H1 (cell line): ENCODE measurements around the gene ZFAND3. TPM values are rescaled to one million over a fixed set of nuclear protein-coding genes. Genes with fewer than 3 reads are reported as not detected.

Experiments
- CTCF ChIA-PET: fragments of 300-600 bp; sonication (Branson Sonifier 250); formaldehyde crosslinking; loops from one replicate; lab custom pipeline; 2021; ENCODE audit not compliant: partially characterized antibody; lab: Charles Lee
- POLR2A ChIA-PET: fragments of 300-600 bp; sonication (Branson Sonifier 250); formaldehyde crosslinking; loops from one replicate; lab custom pipeline; 2021; ENCODE audit warnings: inconsistent platforms; ENCODE audit not compliant: partially characterized antibody; lab: Charles Lee
- DNase-seq, 2 experiments: peaks; one replicate each; pipeline versions ENCODE4 v3.0.0 to v3.0.0-alpha.2; 2010 to 2022; ENCODE audit warnings: low spot score in 2 of 2, low read depth in 1 of 2, mixed read lengths in 1 of 2
- FAIRE-seq: peaks from 2 replicates; lab custom pipeline; 2011; peaks lifted over from hg19 to GRCh38; lab: Jason Lieb, UNC
- H2AFZ ChIP-seq: 2 replicates; pipeline ENCODE4 v1.8.1; 2012; ENCODE audit warnings: low read length, inconsistent platforms
- H2AK5ac ChIP-seq: 2 replicates; pipeline ENCODE4 v1.6.1; 2013; ENCODE audit warnings: low read depth, low read length
- H2BK120ac ChIP-seq: replicated peaks from 2 replicates; pipeline ENCODE3; 2013; ENCODE audit warnings: low read depth, low read length, inconsistent platforms
- H2BK12ac ChIP-seq: 2 replicates; pipeline ENCODE4 v1.6.1; 2013; ENCODE audit warnings: low read depth, low read length
- H2BK15ac ChIP-seq: 2 replicates; pipeline ENCODE4 v1.6.1; 2013; ENCODE audit warnings: low read length
- H2BK20ac ChIP-seq: 2 replicates; pipeline ENCODE4 v1.6.1; 2013; ENCODE audit warnings: low read length
- H2BK5ac ChIP-seq: 2 replicates; pipeline ENCODE4 v1.6.1; 2013; ENCODE audit warnings: low read depth, low read length
- H3K14ac ChIP-seq: 2 replicates; pipeline ENCODE4 v1.6.1; 2013; ENCODE audit warnings: inconsistent platforms; ENCODE audit not compliant: insufficient read length
- H3K18ac ChIP-seq: 2 replicates; pipeline ENCODE4 v1.6.1; 2013; ENCODE audit warnings: low read length; ENCODE audit errors: extremely low read depth
- H3K23ac ChIP-seq: 2 replicates; pipeline ENCODE4 v1.6.1; 2013; ENCODE audit warnings: inconsistent platforms; ENCODE audit not compliant: insufficient read length
- H3K23me2 ChIP-seq: 2 replicates; pipeline ENCODE4 v1.6.1; 2013; ENCODE audit warnings: low read depth, low read length
- H3K27ac ChIP-seq: 2 replicates; pipeline ENCODE4 v1.6.1; 2011; ENCODE audit warnings: low read depth, low read length, inconsistent platforms
- H3K27me3 ChIP-seq, 4 experiments: replicated peaks in 1 of 4; 1 replicate in 1 of 4; 2 replicates in 3 of 4; pipeline versions ENCODE4 v1.6.1 to v1.8.1; 2011 to 2013; ENCODE audit warnings: low read length in 3 of 4, mild to moderate bottlenecking in 3 of 4, inconsistent platforms in 2 of 4, mixed read lengths in 2 of 4, moderate library complexity in 1 of 4; ENCODE audit not compliant: control insufficient read depth in 3 of 4, insufficient read depth in 3 of 4; ENCODE audit errors: extremely low read depth in 1 of 4
- H3K36me3 ChIP-seq, 4 experiments: 2 replicates each; pipeline versions ENCODE4 v1.6.1 to v1.8.1; 2011 to 2013; ENCODE audit warnings: mild to moderate bottlenecking in 4 of 4, low read length in 3 of 4, moderate library complexity in 2 of 4, control low read depth in 1 of 4, inconsistent platforms in 1 of 4; ENCODE audit not compliant: insufficient read depth in 4 of 4, control insufficient read depth in 2 of 4
- H3K4ac ChIP-seq: replicated peaks from 2 replicates; pipeline ENCODE3; 2013; ENCODE audit warnings: low read length, low read depth, mixed read lengths, inconsistent platforms; ENCODE audit not compliant: insufficient read length
- H3K4me1 ChIP-seq, 4 experiments: replicated peaks in 1 of 4; 1 replicate in 1 of 4; 2 replicates in 3 of 4; pipeline versions ENCODE4 v1.6.1 to v1.8.1; 2011 to 2013; ENCODE audit warnings: low read length in 3 of 4, inconsistent platforms in 2 of 4, mixed read lengths in 1 of 4; ENCODE audit not compliant: insufficient read depth in 4 of 4, control insufficient read depth in 3 of 4
- H3K4me2 ChIP-seq, 2 experiments: 2 replicates each; pipeline versions ENCODE4 v1.6.1 to v1.8.1; 2011 to 2013; ENCODE audit warnings: low read depth in 2 of 2, low read length in 2 of 2, control low read depth in 1 of 2, inconsistent platforms in 1 of 2, mild to moderate bottlenecking in 1 of 2; ENCODE audit not compliant: insufficient read depth in 1 of 2
- H3K4me3 ChIP-seq, 4 experiments: fragments of 200-600, 300-600 bp in 1 of 4; sonication (generic), shearing (Covaris generic), sonication (Bioruptor Twin) in 1 of 4; 2 replicates each; pipeline versions ENCODE4 v1.5.1 to v1.8.1; 2011 to 2016; ENCODE audit warnings: low read length in 4 of 4, low read depth in 3 of 4, control low read depth in 2 of 4, inconsistent platforms in 2 of 4, mild to moderate bottlenecking in 2 of 4, mixed read lengths in 1 of 4, moderate library complexity in 1 of 4; ENCODE audit not compliant: insufficient read depth in 2 of 4; ENCODE audit errors: extremely low read depth in 1 of 4
- H3K56ac ChIP-seq: replicated peaks from 2 replicates; pipeline ENCODE3; 2013; ENCODE audit warnings: low read depth, mild to moderate bottlenecking, mixed read lengths, low read length, inconsistent platforms; ENCODE audit not compliant: insufficient read length
- H3K79me1 ChIP-seq: 2 replicates; pipeline ENCODE4 v1.6.1; 2013; ENCODE audit warnings: low read depth, low read length, control low read depth
- H3K79me2 ChIP-seq, 2 experiments: 2 replicates each; pipeline versions ENCODE4 v1.6.1 to v1.8.1; 2012 to 2013; ENCODE audit warnings: low read length in 2 of 2, mild to moderate bottlenecking in 2 of 2, inconsistent platforms in 1 of 2; ENCODE audit not compliant: insufficient read depth in 2 of 2, control insufficient read depth in 1 of 2
- H3K9ac ChIP-seq, 4 experiments: replicated peaks in 1 of 4; 1 replicate in 1 of 4; 2 replicates in 3 of 4; pipeline versions ENCODE4 v1.6.1 to v1.8.1; 2011 to 2013; ENCODE audit warnings: low read depth in 3 of 4, low read length in 3 of 4, control low read depth in 2 of 4, mild to moderate bottlenecking in 2 of 4, moderate library complexity in 2 of 4, inconsistent platforms in 1 of 4; ENCODE audit errors: extremely low read depth in 1 of 4
- H3K9me3 ChIP-seq, 2 experiments: 2 replicates each; pipeline versions ENCODE4 v1.6.1 to v1.8.1; 2012 to 2013; ENCODE audit warnings: mild to moderate bottlenecking in 2 of 2, moderate library complexity in 2 of 2, control low read depth in 1 of 2, inconsistent platforms in 1 of 2, low read depth in 1 of 2, low read length in 1 of 2, mixed read lengths in 1 of 2; ENCODE audit not compliant: insufficient read depth in 2 of 2
- H4K20me1 ChIP-seq, 2 experiments: replicated peaks in 1 of 2; 2 replicates each; pipeline versions ENCODE3 to v1.8.1; 2011 to 2013; ENCODE audit warnings: inconsistent platforms in 2 of 2, low read length in 2 of 2, mild to moderate bottlenecking in 1 of 2; ENCODE audit not compliant: insufficient read depth in 2 of 2, control insufficient read depth in 1 of 2
- H4K5ac ChIP-seq: 2 replicates; pipeline ENCODE4 v1.6.1; 2013; ENCODE audit warnings: low read length, low read depth, mixed read lengths, inconsistent platforms; ENCODE audit not compliant: insufficient read length
- H4K8ac ChIP-seq: 2 replicates; pipeline ENCODE4 v1.8.0; 2013; ENCODE audit warnings: mild to moderate bottlenecking, moderate library complexity, low read length, inconsistent platforms; ENCODE audit not compliant: insufficient read depth; ENCODE audit errors: extremely low read depth
- H4K91ac ChIP-seq: replicated peaks from 2 replicates; pipeline ENCODE3; 2013; ENCODE audit warnings: low read length, mixed read lengths, inconsistent platforms; ENCODE audit not compliant: insufficient read length
- TEAD4 ChIP-seq: IDR thresholded peaks from 2 replicates; pipeline ENCODE4 v1.6.1; 2012; ENCODE audit warnings: low read depth, low read length, inconsistent platforms, mixed read lengths
- WGBS, 2 experiments: shearing (Covaris generic) in 1 of 2; methylation state at CpG; one replicate each; pipeline versions ENCODE4 v1.1.6 to v1.1.7; 2013 to 2015; ENCODE audit warnings: low lambda C conversion rate in 2 of 2, mixed read lengths in 2 of 2, inconsistent platforms in 1 of 2, low coverage in 1 of 2, missing lambda C conversion rate in 1 of 2; ENCODE audit not compliant: insufficient replicate concordance in 2 of 2, insufficient coverage in 1 of 2, insufficient read length in 1 of 2; ENCODE audit errors: extremely low coverage in 1 of 2, missing lambda C conversion rate in 1 of 2; 5-methylcytosine and 5-hydroxymethylcytosine counted together
- polyA plus RNA-seq, 7 experiments: library from polyadenylated mRNA; depleted of rRNA in 3 of 7; stranded (reverse) in 5 of 7; unstranded in 2 of 7; fragments of >200 nt in 5 of 7; fragments of 200-250 nt in 2 of 7; gene quantifications; 1 replicate in 5 of 7; 2 replicates in 1 of 7; 4 replicates in 1 of 7; pipeline versions ENCODE4 v1.2.1 to v1.2.3, GENCODE V29; 2011 to 2013; ENCODE audit warnings: missing spikeins in 2 of 7, mixed read lengths in 2 of 7
- total RNA-seq: library from RNA; stranded (reverse); fragmentation: NEBNext Ultra II Directional; extraction: Animal tissue kit (Norgen Biotek cat#: 25700); gene quantifications from 2 replicates; pipeline ENCODE4 v1.2.1, GENCODE V29; 2021

ZFAND3 gene
- total and polyA plus RNA-seq, 2 of the 8 experiments (the other 6 are each of a cell fraction or from before 2014, with no cell fraction given), result 13.0 to 51.3 TPM

DNA sequence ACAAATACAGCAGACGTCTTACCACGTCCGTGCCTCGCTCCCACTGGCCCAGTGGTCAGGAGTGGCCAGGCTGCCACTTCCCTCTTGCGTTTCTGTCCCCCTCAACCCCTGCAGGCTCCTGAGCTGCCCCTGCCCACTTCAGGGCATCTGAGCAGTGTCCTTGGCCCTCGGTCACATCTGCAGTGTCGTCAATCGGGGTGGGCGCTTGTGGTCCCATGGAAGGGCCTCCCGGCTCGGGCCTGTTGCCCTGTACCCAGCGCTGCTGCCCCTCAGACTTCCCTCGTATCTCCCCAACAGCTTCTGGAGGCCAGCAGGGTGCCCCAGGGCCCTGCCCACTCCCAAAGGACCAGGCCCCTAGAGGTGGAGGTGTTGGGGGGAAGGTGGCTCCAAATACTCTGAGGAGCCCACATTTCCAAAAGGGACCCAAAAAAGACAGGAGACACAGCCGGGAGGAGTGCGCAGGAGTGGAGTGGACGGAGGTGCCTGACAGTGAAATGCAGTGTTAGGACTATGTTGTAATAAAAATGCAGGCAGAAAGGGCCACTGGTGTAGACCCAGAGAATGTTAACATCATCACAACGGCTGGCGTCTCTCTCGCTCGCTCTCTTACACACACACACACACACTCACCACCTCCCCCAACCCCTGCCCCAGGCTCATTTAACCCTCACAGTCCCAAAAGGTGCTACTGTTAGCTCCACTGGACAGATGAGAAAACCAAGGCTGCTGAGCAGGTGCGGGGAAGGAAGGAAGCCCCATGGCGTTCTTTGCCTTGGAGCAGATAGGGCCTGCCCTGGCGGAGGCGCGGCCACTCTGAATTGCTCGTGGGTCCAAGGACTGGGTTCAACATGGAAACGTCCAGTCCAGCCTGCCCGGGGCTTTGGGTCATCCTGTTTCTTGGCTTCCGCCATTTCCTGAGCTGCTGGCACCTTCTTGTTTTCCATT is 343.9 kb downstream of the ZFAND3 start:
- ChIA-PET POLR2A (no interaction called here), CTCF (interaction anchor here (0.9 to 1.2 kb wide), 2 partner anchors 15 to 331 kb away, joined by 3 read pairs; no protein-coding TSS in a partner anchor)
- H3K18ac ChIP-seq, result no peak overlapping the region
- no peak overlapping the region for H2AFZ ChIP-seq
- no peak overlapping the region for H4K5ac ChIP-seq
- H3K79me1 ChIP-seq, result no peaks in the 10 kb centered on the region
- H2BK5ac ChIP-seq, result no peak overlapping the region
- 93% methylated on average over 29 of the region's 29 CpGs; no CpG with 5 or more reads in 1 of the 2 experiments for WGBS, 2 experiments
- H4K20me1 ChIP-seq, result no peaks in the 10 kb centered on the region
- H3K36me3 ChIP-seq, result no peaks in the 10 kb centered on the region; a peak in 1 of 8 replicates
- no peak overlapping the region for H2BK15ac ChIP-seq
- no peaks in the 10 kb centered on the region for H3K79me2 ChIP-seq
- H3K4me3 ChIP-seq, result no peak overlapping the region
- no peak overlapping the region for H2BK20ac ChIP-seq
- peak overlapping the region; percentile 71; the same call in 1 of the 2 replicates for H4K8ac ChIP-seq
- no peak overlapping the region for H4K91ac ChIP-seq
- no peak overlapping the region for H3K56ac ChIP-seq
- no peak overlapping the region for H3K27ac ChIP-seq
- no peaks in the 10 kb centered on the region for H3K27me3 ChIP-seq
- H2AK5ac ChIP-seq, result no peak overlapping the region
- no peak overlapping the region for H3K4ac ChIP-seq
- no peak for TF ChIP-seq TEAD4
- no peak overlapping the region for H2BK120ac ChIP-seq
- H3K14ac ChIP-seq, result no peak overlapping the region
- no peaks in the 10 kb centered on the region for H3K9me3 ChIP-seq
- H3K4me1 ChIP-seq, result peaks cover 0 to 10% (median 3%) of the 10 kb centered on the region in 4 experiments; a peak in 2 of 7 replicates
- no peak overlapping the region for H3K23ac ChIP-seq
- no peak overlapping the region for H3K9ac ChIP-seq
- no peak overlapping the region; the same call in 1 of the 2 replicates for H2BK12ac ChIP-seq
- FAIRE-seq, result no peak
- no peak overlapping the region for H3K4me2 ChIP-seq
- H3K23me2 ChIP-seq, result no peaks in the 10 kb centered on the region
- DNase-seq, result no peak
